GM21515 (cell line): ENCODE data around the gene MBD5.

ENCODE experiments used
- ATAC-seq: cut with Tn5 transposase; IDR thresholded peaks from one replicate; pipeline ENCODE4 v1.9.1; 2021; ENCODE audit not compliant: unreplicated experiment

Gene MBD5

DNA sequence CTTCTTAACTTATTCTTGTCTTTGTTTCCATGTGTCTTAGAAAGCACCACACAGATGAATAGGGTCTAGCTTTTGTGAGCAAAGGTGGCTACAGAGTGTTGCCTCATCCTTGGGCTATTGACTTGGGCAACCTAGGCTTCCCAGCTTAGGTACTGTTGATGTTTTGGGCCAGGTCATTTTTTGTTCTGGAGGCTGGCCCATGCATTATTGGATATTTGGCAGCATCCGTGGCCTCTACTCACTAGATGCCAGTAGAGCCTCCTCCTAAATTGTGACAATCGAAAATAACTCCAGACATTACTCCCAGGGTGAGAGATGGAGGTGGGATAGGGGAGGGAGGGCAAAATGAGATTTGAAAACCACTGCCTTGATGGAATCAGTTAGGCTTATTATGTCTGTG, 496.4 kb downstream of the MBD5 start:
- no peak for ATAC-seq

DNA sequence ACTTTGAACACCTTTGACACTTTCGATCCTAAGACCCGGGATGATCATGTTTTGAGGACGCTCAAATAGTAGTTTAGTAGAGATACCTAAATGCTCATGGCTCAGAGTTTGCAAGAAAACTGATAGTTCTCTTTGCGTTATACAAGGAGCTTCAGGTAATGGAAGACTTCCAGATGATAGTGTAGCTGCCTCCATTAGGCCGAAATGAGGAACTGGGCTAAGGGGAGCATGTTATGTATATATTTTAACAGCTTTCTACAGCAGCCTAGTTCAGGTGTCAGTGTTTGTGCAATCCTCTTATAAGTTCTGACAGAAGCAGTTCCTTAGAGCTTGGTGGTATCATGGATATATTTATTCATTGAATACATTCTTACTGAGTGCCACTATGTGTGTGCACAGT, 496.9 kb downstream of the MBD5 start:
- no peak for ATAC-seq

DNA sequence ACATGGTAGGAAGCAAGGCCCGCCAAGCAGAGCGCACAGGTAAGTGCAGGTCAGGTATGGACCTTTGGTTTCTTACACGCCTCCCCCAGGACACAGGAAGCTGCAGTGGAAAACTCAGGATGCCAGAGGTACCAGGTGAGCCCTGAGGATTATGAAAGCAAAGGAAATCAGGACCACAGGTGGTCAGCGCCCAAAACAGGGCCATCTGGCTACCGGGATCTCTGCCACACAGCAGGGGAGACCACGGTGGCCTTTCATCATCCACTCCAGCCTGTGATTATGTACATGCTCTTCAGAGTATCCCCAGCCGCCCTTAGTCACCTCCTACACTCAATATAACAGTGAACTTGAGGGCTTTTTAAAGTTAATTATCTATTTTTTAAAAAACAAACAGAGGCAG, 498.1 kb downstream of the MBD5 start:
- ATAC-seq: no peak

DNA sequence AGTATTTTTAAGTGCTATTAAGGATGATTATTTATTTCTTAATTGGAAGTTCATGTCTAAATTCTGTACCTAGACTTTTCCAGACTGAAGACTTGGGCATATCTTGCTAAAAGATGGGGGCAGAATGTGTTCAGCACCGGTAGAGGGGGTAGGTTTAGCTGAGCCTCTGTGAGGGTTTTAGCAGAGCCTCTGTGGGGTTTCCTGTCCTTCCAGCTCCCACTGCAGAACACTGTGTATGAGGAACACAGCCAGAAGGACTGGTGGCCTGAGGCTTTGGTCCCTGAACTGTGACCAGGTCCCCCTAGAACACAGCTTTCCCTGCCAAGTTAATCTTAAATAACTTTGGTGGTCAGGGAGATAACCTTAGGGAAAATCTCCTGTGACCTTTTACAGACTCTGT, 500.3 kb downstream of the MBD5 start:
- no peak for ATAC-seq

DNA sequence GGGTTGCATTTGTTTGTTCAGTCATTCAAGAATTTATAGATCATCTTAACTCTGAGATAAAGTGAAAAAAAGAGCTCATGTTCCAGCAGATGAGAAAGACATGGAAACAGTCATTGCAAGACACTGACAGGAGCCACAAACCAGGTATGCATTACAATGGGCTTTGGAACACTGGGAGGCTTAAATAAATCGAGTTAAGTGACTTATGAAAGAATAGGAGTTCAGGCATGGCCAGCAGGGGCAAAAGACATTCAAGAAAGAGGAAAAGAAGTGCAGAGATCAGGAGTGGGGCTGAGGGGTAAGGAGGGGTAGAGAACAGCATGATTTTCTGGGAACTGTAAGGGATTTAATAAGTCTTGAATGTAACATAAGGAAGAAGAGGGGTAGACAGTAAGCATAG, 502.4 kb downstream of the MBD5 start:
- ATAC-seq: no peak

DNA sequence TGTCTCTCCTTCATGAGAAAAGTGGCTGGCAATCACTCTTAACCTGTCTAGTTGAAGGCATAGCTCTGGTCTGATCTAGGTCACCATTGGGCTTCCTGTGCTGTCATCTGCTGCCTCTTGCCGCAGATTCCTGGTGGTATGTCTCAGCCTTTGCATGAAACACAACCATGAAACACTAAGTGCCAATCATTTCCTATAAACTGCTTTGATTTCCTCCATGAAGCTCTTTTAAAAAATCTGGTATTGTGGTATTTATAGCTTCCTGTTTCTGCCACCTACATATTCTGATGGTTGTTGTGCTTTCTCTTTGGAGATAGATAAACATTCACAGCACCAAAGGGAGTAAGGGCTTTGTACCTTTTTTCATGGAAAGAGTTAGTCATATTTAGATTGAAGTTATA, 503.6 kb downstream of the MBD5 start:
- ATAC-seq: no peak

DNA sequence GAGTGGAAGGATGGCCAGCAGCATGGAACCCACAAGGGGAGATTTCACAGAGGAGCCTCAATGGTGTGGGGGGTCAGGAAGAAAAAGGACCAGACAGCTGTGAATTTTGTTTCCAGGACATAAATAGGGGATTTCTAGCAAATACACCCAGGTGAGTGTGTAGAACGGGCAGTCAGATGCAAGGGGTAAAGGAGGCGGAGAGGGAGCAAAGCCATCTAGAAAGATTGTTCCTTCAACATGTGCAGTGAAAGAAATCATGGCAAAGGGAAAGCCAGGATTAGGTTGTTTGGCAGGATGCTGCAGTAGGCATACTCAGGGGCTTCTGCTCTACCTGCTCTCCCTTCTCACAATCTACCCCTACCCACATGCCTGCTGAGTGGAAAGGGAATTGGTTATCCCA, 504.2 kb downstream of the MBD5 start:
- ATAC-seq: no peak

DNA sequence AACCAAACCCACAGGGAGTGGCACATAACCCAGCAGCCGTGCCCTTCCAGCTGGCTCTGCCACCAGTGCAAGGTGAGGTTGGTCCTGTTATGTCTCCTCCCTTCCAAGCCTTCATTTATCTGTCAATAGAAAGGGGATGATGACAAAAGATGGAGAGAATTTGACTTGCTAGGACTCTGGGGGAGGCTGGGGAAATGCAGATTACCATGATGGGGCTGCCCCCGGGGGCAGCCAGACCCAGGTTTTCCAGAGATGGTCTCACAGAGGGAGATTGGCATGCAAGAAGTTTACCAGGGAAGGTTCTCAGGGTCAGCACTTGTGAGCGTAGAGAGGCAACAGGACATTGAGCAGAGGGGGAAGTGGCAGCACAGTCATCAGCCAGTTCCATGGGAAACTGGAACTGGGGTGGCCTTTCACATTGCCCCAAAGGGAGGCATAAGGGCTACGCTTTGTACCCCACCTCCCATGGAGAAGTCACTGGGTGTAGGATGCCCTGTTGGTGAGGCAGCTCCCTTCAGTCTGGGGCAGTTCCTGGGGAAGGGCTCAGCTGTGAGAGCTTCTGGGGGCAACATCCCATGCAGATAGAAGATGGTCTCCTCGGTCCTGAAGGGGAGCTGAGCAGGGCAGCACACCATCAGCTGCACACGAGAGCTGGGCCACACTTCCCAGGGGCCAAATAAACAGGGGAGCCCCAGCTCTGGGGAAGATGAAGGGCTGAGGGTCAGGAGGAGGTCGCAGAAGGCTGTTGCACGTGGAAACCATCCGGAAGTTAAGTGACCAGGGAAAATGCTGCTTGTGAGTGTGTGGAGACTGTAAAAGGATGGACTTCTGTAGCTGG, 505.8 kb downstream of the MBD5 start:
- no peak for ATAC-seq

DNA sequence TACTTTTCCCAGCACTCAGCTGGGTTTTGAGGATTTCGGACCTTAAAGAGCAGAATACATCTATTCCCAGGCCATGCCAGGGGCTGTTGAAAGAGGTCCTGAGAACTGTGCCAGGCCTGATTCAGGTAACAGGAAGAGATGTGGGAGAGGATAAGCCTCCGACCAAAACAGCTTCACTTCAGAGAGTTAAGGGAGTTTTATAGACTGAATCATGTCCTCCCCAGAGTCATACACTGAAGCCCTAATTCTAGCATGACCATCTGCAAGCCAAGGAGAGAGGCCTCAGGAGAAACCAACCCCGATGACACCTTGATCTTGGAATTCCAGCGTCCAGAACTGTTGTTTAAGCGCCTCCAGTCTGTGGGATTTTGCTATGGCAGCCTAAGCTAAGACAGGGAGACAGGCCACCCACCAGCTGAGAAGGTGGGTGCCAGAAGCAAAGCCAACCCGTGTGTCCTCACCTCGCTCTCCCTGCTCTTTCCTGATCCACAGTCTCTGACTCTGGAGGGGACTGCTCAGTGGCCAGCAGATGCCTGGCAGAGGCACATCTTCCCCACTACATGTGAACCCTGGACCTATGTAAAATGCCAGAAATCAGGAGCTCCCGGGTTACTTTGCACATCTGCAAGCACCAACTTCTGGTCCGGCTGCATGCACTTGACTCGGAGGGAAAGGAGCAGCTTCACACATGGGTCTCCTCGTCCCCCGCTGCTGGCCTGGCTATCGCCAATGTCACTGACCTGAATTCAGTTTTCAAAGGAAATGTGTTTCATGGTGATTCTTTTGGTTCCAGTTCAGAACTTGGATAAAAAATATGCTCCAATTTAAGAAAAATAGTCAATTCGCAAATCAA, 506.8 kb downstream of the MBD5 start:
- ATAC-seq: no peak

DNA sequence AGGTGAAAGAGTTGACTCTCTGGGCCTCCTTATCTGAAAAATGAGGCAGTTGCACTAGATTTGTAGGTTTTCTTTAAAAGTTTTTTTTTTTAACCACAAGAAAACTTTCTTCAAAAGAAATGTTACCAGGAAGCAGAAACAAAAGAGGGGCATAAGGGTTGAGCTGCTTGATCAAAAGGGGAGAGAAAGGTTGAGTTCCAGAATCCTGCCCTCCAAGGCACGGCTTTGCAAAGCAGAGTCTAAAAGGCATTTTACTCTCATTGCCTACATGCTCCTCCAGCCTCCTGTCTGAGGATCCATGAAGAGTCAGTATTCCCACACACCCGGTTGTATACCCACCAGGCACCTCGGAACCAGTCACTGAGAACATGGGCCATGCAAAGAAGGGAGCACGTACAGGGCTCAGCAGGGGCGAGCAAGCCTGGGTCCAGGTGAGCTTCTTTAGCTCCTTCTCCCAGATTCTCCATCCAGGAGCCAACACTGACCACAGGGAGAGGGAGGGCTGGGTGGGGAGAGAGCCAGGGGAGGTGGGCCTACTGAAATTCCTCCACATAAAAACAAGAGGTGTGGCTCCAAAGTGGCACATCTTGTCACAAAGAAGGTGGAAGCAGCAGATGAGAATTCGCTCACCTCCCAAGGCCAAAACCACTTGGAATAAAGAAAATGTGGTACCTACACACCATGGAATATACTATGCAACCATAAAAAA, 507.6 kb downstream of the MBD5 start:
- ATAC-seq: no peak

DNA sequence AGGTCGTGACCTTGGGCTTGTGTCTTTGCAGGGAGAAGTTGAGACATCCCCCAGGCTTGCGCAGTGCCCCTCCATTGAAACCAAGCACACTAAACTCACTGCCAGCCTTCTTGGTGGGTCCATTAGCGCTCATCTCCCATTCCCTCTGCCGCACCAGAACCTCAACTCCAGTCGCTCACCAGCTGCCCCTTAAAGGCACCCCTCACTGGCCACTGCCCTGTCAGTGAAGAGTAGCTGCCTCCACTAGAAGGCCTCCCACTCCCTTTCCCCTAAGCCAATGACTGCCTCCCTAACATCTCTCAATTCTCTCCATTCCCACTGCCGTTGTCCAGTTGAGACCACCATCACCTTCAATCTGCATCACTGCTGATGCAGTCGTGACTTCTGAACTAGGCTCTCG, 508.9 kb downstream of the MBD5 start:
- ATAC-seq: no peak

DNA sequence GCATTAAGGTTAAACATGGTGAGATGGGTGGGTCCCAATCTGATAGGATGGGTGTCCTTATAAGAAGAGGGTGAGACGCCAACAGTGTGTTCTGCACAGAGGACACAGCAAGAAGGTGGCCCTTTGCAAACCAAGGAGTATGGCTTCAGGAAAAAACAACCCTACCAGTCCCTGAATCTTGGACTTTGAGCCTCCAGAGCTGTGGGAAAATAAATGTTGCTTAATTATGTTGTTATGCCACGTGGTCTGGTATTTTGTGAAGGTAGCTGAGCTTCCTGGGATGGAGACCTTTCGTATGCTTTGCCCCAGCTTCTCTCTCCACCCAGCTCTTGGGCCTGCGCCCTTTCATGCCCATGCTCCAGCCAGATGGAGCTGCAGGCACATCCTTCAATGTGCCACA, 509.5 kb downstream of the MBD5 start:
- no peak for ATAC-seq

DNA sequence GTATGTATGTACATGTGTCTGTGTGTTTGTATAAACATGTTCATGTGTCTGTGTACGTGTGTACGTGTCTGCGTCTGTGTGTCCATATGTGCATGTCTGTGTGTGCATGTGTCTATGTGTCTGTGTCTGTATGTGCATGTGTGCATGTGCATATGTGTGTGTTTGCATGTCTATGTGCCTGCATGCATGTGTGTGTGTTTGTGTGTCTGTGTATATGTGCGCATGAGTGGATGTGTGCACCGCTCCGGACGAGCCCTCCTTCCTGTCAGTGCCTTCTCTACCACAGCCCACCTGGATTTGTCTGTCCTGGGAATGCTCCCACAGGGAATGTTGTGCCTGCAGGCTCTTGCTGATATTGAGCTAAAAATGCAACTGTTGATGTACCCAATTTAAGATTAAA, 510.3 kb downstream of the MBD5 start:
- ATAC-seq: no peak

DNA sequence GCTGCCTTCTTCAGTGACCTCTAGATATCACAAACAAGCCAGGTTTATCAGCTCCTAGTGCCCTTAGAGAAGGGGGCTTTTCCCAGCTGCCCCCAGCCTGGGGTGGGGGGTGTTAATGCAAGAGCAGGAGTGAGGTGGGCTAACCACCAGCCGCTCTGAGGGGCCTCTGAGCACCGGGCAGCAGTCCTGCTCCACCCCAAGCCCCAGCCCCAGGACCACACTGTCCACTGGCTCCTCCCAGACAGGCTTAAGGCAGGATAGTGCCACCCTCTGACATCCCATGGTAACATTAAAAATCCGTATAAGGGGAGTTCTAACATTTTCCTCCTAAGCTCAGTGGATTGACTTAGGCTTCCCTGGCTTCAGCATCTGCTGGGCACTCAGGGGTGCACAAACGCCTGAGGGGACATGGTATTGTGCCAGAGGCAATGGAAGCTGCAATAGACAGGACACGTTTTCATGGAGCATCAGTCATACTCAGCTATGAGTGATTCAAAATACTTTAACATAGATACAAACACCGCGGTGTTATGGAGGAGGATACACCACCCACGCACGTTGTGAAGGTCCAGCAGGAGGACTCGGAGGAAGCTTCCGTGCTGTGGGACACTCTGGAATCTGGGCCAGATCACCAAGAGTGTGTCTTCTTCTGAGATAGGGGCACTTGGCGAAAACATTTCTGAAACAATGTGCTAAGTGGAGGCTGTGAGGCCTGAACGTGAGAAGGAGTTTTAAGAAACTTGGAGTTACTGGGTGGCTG, 511.0 kb downstream of the MBD5 start:
- ATAC-seq: no peak

DNA sequence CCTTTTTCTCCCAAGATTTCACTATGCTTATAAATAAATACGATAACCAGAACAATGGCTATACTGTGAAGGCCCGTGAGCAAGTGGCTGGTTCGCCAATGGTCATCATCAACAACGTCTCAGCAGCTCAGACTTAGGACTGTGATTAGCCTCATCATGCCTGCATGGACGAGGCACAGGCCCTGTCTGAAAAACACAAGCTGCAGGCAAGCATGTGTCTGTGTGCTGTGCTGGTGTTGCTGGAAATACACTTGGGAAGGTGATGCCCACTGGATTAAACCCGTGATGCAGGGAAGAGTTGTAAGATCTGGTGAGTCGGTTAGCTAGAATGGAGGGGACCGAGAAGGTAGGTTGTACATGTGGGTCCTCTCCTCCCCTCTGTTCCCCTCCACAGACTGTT, 512.1 kb downstream of the MBD5 start:
- no peak for ATAC-seq

DNA sequence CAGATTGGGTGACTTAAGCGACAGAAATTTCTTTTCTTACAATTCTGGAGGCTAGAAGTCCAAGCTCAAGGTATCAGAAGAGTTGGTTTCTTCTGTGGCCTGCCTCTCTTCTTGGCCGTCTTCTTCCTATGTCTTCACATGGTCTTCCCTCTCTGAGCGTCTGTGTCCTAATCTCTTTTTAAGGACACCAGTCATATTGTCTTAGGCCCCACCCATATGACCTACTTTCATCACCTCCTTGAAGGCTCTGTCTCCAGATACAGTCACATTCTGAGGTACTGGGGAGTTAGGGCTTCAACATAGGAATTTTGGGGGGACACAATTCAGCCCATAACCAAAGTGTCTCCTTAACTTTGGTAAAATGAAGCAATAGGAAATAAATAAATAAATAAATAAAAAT, 512.8 kb downstream of the MBD5 start:
- ATAC-seq: no peak

DNA sequence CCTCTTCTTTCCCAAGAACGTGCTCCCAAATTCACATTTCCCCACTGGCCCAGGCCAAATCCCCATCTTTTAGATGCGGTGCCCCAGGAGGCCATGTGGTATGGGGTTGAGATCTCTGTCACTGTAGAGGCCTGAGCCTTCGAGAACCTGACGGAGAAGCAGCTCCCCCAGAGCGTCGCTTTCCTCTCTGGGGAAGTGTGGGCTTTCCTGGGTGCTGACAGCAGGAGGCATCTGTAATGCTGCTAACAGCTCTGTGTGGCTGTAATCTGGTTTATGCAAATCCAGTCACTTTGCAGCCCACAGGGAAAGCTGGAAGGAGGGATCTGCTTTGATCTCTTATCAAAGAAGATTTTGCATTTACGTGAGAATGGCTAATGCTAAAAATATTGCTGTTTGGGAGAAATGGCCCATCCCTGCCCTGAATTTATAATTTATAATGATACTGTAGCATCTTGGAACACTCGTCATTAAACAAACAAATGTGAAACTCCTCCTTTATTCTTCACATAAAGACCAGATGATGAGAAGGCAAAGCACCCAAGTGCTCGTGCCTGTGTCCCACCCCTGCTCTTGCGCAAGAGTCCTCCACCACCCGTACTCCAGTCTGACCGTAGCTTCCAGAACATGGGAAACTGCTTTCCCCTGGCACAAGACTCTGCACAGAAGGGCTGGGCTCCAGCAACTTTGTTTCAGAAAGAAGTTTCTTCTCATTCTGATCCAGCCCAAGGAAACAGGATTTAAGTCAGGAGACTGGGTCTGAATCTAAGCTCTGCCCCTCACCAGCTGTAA, 513.7 kb downstream of the MBD5 start:
- ATAC-seq: no peak

DNA sequence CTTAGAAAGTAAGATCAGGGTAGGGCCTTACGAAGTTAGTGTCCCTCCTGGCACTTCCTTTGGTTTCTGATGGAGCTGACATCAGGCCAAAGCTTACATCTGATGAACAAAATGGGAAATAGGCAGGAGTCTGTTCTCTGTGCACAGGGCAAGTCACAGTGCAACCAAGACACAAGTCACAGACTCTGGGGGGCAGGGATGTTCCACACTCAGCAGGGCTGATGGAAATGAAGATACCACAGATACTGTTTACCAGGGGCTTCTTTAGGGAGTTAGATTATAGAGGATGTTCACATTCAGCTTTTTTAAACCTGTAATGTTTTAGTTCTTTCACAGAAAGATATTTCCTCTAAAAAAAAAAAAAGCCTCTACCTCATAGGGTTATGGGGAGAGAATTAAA, 517.5 kb downstream of the MBD5 start:
- ATAC-seq: no peak

DNA sequence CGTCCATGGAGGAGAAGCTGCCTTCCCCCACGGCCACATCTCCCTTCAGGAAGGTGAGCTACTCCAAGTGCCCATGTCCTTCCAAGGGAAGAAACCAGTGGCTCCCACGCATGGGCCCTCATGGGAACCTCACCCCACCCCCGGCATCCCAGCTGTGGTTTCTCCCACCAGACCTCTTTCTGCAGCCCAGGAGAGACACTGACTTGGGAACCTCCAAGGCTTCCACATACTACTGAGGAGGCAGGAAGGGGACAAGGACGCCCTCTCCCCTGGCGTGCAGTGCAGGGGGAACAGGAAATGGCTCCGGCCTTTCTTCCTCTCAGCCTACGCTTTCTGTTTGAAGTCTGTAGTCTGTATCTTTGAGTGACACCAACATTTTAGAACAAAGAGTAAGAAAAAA, 519.1 kb downstream of the MBD5 start:
- ATAC-seq: peak; percentile 78

DNA sequence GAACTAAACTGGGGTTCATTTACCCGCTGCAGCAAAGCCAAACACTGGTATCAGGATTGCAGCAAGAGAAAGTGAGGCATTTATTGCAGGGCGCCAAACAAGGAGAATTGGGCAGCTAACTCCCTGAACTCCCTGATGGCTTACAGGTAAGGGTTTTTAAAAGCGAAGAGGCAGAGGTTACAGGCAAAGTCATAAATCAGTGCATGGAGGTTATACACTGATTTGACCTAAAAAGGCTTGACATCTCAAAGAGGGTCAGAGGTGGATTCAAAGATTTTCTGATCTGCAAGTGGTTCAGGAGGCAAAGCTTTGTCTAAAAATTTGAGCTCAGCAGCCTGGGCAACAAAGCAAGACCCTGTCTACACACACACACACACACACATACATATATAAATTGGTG, 520.9 kb downstream of the MBD5 start:
- ATAC-seq: no peak
